NCI-H748 (cell line): ENCODE measurements around the gene KCNG2.

ENCODE experiments used
- DNase-seq: peaks from one replicate; lab custom pipeline; 2025; ENCODE audit not compliant: unreplicated experiment; lab: John Stamatoyannopoulos, UW

The KCNG2 gene

DNA sequence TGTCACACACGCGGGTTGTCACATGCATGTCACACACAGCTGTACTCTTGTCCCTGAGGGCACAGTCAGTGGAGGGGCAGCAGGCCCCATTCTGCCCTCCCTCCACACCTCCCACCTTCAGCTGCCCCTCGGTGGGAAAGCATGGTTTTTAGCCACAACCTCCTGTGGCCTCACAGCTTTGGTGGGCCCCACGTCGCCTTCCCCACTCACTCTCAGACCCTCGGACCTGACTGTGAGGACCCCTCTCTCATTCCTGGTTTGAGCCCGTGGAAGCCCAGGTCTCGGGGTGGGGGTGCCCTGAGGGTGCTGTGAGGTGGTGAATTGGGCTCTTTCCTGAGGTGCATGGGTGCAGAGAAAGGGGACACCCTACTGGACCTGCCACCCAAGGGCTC, 19.9 kb downstream of the KCNG2 start:
- DNase-seq, result no peak

DNA sequence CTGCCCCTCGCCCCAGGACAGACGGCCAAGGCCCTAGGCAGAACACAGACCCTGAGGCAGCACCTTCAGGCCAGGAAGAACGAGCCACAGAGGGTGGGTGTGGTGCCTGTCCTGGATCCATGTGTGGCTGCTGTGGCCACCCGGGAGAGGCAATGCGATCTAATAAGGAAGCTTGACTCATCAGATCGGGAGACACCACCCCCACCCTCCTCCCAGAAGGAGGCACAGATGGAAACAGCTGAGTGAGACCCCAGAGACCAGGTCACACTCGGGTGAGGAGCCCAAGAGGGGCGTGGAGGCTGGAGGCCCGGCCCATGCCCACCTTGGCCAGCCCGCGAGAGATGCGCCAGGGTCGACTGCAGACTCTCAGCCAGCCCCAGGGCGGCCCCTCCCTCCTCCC, 20.3 kb downstream of the KCNG2 start:
- no peak for DNase-seq

DNA sequence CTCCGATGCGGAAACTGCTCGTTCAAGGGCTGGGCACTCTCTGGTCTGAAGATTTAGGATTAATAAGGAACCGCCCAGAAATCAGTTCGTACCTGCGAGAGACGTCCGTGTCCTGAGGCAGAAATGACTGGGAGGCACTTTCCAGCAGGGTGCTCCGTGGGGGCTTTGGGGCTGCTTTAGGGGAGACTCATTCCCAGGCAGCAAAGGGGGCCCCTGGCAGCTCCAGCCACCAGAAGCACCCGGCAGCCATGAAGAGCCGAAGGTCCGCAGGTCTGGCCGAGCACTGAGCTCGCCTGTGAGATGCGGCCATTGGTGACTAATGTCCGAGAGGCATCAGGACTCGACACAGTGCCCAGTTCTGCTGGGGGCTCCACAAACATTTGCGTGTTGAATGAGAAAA, 20.9 kb downstream of the KCNG2 start:
- no peak for DNase-seq

DNA sequence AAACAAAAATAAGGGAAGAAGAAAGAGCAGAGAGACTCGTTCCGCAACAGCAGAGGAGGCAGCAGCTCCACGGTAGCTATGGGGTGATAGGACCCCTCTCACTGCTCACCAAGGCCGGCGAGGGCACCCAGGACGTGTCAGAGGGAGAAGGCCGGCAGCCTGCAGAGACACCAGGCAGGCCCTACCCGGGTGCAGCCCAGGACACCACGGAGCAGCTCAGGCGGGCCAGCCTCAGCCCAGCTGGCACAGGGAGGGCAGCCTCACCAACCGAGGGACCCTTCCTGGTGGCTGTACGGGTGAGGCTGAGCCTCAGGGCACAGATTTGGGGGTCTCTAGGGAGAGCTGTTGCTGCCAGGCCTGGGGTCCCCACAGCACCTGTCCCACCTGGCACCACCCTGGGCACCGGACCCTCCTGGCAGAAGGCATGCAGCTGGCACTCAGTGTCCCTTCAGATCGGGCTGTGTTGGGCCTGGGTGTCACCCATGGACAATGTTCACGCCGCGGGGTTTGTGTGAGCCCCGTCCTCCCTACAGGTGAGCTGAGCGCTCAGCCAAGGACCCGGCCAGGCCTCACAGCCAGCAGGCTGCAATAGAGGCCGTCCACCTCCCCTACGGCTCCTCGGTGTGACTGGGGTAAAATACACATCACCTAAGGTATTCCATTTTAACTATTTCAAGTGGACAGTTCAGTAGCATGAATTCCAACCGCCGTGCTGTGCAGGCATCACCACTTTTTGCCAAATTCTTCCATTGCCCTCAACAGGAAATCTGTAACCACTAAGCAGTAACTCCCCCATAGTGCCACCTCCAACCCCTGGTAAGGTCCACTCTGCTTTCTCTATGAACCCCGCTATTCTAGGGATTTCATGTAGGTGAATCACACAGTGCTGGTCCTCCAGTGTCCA, 21.6 kb downstream of the KCNG2 start:
- DNase-seq, result no peak

DNA sequence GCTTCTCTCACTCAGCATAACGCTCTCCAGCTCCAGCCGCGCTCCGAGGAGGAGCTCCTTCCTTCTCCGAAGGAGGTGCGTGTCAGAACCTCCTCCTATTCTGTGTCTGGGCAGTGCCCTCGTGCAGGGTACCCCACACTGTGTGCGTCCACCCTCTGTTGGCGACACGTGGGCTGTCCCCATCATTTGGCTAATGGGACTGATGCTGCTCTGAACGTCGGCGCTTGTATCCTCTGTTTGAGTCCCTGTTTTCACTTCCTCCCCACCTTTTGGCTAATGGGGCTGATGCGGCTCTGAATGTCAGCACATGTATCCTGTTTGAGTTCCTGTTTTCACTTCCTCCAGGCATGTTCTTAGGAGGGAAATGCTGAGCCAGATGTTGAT, 22.2 kb downstream of the KCNG2 start:
- DNase-seq, result no peak

DNA sequence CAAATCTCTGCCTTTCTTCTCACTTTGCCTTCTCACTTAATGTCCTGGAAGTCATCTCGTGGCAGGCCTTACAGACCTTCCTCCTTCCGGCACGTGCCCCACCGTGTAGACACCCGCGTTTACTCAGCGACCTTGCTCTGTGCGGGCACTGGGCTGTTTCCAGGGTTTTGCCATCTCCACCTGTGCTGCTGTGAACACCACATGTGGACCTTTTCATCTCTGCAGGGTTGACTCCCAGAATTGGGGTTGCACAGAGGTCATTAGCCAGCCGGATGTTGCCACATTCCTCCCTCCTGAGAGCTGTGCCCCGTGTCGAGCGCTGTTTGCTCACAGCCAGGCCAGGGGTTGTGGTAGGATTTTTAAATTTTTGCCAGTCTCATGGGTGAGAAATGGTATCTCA, 25.4 kb downstream of the KCNG2 start:
- no peak for DNase-seq

DNA sequence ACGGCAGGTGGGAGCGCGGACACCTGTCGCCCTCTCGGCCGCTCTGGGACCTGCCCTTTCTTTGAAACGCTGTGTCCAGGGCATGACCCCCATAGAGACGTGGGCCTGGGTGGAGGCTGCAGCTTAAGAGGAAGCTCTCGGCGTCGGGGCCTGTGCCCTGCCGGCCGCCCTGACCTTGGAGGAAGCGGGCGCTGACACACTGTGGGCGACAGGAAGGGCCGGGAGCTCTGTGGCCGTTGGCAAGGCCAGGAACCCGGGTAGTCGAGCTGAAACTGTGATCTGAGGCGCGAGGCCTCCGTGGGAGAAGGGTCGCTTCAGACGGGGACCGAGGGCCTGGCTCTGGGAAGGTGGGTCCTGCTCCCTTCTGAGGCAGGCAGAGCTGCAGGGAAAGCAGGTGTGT, 28.2 kb downstream of the KCNG2 start:
- DNase-seq, result no peak

DNA sequence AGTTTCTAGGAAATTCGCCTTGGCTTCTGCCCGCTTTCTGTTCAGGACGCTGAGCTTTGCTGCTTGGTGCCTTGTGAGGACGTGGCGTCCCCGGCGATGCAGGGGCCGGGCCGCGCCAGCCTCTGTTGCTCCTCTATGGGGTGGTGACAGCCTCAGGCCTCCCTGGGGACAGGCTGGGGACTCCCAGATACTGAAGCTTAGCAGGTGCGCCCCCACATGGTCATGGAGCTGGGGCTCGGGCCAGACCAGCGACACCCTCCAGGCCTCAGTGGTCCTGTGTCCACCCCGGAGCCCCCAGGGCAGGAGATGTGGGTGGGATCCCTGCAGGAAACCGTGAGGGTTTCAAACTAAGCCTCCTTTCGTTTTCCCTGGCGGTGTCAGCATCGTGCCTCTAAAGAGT, 29.2 kb downstream of the KCNG2 start:
- no peak for DNase-seq

DNA sequence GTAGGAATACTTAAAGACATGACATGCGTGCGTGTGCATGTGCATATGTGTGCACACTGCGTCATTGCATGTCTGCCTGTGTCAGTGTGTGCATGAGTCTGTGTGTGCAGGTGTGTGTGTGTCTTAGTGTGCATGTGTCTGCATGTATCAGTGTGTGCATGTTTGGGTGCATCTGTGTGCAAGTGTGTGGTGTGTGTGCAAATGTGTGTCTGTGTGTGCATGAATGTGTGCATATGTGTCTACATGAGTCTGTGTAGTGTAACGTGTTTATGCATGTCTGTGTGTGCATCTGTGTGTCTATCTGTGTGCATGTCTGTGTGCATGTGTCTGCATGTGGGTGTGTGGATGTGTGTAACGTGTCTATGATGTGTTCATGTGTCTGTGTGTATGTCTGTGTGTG, 30.5 kb downstream of the KCNG2 start:
- DNase-seq, result no peak

DNA sequence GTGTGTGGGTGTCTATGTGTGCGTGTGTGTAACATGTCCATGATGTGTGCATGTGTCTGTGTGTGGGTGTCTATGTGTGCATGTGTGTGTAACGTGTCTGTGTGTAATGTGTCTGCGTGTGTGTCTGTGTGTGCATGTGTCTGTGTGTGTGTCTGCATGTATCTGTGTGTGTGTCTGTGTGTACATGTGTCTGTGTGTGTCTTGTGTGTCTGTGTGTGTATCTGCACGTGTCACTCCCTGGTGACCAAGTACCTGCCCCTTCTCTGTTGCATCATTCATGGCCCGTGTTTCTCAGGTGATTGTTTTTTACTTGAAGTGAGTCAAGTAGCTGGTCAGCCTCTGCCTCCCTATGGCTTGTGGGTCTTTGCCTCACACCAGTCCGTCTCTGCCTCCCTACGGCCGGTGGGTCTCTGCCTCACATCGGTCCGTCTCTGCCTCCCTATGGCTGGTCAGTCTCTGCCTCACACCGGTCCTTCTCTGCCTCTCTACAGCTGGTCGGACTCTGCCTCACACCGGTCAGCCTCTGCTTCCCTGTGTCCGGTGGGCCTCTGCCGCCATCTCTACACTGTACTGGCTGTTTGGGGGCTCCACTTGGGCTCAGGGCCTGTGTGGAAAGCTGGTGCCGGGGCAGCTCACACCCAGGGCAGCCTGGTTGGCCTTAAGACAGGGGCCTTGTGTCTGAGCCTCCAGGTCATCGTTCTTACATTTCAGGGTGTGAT, 31.6 kb downstream of the KCNG2 start:
- no peak for DNase-seq

DNA sequence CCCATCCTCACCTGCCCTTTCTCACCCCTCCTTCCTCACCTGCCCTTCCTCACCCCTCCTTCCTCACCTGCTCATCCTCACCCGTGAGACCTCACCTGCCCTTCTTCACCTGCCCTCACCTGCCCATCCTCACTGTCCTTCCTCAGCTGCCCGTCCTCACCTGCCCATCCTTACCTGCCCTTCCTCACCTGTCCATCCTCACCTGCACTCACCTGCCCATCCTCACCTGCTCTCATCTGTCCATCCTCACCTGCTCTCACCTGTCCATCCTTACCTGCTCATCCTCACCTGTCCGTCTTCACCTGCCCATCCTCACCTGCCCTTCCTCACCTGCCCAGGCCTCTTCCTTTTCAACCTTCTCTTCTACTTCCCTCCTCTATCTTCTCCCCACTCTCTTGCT, 34.4 kb downstream of the KCNG2 start:
- DNase-seq, result no peak

DNA sequence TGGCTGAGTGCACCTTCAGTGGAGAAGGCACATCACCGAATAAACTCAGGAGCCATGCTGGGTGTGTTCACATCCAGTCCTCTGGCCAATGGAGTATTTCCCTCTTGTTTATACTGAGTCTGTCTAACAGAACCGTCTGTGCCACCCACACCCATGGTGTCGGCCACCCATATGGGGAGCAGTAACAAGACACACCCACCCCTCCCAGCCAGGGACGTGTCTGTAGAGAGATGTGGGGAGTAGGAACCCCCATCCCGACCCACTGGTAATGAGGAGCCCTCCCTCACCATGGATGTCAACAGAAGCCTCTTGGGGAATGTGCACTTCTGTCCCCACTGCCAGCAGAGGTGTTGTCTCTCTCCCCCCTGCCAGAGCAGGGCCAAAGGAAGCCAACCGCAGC, 37.1 kb downstream of the KCNG2 start:
- no peak for DNase-seq

DNA sequence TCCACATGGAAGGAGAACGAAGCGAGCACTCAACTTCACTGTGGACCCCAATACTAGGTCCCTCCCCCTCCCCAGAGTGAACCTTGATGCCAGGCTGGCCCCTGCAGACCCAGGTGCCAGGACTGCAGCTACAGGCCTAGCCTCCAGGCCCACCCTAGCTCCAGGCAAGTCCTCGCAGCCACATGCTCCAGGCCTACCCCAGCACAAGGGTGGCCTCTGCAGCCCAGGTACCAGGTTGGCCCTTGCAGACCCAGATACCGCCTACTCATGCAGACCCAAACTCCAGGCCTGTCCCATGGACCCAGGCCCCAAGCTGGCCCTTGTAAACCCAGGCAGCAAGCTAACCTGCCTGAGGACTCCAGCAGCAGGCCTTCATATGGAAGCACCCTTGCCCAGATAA, 44.2 kb downstream of the KCNG2 start:
- DNase-seq, result no peak

DNA sequence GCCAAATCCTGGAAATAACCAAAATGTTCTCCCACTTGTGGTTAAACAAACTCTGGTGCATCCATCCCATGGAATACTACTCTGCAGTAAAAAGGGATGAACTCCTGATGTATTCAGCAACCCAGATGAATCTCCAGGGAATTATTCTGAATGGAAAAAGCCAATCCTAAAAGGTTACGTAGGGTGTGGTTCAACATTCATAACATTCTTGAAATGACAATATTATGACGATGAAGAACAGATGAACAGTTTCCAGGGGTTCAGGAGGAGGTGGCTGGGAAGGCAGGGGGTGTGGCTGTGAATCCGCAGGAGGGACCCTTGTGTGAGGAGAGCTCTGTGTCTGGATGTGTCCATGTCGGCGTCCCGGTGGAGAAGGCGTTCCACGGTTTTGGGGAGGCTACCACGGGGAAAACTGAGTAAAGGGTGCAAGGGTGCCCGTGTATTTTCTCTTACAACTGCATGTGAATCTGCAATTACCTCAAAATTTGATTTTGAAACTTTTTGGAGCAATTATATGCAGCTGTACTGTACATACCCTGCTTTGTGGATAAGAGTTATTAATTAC, 47.3 kb downstream of the KCNG2 start:
- DNase-seq, result no peak

DNA sequence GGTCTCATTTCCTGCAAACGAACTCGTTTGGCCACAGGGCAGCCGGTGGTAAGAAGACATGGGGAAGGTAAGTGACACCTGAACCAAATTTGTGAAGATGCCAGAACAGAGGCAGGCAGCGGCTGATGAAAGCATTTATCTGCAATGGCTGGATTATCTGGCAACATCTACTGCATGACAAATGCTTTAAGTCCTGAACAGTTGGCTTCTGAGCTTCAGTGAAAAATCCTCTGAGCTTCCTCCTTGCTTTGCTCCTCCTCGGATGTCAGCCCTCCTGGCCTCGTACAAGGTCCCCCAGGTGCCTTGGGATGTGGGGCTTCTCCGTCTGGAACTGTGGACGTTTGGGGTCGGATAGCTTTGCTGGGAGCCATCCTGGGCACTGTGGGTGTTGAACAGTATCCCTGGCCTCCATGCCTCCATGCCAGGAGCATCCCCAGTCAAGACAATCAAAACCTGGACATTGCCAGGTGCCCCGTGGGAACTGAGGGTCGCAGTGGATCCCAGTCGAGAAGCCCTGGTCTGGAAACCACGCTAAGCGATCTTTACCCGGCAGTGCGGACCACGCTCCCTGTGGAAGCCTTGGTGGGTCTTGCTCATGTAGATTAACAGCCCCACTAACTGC, 49.3 kb downstream of the KCNG2 start:
- no peak for DNase-seq

DNA sequence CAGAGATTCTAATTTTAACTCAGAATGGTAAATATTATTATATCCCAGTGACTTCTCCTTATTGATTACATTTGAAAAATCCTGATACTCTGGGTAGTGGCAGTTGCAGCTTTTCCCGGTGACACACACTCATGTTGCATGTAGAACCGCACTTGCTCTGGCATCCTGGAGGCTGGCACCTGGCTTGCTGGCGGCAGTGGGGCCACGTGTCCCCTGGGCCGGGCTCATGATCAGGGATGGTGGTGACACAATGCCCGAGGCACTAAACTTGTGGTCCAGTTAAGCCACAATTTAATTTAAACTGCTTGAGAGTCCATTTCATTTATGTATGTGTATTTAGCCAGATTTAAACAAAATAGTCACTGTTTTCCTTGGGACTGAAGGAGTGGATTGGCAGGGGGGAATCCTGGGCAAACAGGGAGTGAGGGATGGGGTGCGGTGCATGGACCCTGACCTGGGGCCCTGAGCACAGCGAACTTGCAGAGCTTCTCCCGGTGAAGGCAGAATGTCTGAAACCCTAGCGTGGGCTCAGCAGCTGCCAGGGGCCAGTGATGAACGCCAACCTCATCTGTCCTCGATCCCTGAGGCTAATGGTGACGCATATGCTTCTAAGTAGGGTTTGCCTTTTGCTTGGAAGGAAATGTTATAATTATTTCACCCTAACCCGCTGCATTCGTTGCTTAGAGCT, 50.0 kb downstream of the KCNG2 start:
- DNase-seq, result no peak

DNA sequence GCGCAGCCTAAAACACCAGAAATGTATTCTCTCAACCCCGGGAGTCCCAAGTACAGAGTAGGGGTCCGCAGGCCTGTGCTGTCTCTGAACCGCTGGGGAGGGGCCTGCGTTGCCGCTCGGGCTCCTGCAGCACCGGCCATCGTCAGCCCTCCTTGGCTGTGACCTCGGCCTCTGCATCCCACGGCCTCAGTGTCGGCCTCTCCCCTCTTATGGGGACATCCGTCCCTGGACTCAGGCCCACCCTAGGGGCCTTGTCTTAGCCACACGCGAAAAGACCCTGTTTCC, 50.5 kb downstream of the KCNG2 start:
- DNase-seq, result no peak

DNA sequence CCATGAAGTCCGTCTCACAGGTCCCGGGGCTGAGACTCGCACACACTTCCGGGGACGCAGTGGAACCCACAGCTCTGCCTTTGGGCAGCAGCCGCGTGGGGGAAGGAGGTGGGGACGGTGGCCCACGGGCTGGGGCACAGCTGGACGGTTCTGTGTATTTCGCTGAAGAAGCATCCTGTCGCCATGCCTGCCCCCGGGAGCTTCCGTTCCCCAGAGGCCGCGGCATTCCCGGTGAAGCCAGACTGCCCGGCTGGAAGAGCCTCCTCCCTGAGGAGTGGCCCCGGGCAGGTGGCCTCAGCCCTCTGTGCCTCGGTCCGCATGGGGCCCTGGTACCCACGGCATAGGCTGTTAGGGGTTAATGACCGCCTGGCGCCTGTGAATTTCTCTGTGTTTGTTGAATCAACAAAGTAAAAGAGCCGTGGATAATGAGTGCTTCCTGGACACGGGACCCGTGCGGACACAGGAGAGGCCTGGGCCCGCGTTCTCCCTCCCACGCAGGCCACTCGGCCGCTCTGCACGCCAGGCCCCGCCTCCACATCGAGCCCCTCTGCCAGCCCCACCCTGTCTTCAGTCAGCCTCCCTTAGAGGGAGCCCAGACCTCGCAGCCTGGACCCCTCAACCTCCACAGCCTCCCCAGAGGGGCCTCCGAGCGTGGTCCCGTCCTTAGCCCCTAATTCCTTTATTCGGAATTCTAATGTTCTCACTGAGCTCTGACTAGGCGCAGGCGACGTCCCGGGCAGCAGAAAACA, 51.0 kb downstream of the KCNG2 start:
- DNase-seq, result peak; percentile 60

DNA sequence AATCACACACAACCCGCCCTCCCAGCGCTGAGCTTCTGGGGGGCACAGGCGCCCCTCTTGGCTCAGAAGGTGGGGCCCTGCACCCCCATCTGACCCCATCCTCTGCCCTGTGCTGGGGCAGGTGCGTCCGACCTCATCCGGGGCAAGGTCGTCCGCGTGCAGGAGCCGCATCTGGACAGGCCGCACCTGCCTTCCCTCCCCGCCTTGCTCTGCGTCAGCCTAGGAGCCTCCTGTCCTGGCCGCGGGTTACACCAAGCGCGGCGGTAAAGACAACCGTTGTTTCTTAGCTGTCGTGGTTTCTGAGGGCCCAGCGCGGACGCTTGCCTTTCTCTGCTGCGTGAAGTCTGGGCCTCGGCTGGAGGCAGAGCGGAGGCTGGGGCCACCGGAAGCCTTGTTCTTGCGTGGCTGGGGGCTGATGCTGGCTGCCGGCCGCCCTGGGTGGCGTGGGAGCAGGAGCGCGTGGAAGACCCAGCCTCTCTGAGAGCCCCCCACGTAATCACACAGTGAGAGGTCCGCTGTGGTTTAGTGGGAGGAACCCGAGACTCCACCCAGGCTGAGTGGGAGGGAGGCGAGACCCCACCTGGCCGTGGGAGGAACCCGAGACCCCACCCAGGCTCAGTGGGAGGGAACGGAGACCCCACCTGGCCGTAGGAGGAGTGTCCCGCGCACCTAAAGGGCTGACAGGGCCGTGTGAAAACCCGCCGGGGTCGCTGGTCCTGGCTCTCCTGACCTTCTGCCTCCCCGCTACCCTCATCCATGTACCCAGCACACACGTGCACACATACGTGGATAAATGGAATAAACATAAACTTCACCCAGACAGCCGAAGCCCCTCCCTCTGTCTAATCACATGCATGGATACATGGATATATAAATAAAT, 51.8 kb downstream of the KCNG2 start:
- DNase-seq, result peak; percentile 8

DNA sequence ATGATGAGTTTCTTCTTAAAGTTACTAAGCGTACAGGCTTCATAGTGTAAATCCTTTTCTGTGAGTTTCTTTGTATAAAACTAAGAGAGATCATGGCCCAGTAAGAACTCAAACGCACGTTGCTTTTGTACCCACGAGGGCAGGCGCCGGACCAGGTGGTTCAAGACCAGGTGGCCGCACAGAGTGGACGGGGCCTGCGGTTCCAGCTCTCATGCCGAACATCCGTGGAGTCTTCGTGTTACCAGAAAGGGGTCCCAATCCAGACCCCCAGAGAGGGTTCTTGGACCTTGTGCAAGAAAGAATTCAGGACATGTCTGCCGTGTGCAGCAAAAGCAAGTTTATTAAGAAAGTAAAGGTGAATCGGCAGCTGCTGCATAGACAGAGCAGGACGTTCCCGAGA, 53.0 kb downstream of the KCNG2 start:
- no peak for DNase-seq
